ENCODE results near the gene HMGCS1.
A peak's percentile ranks its signal among the peaks of the same experiment; 100 is the strongest.
"Not testable (repeated sequence)": the region's sequence is repeated elsewhere in the genome, so short reads cannot be mapped to it uniquely, and the experiment has no call there.

Gene HMGCS1

GRCh38 chr5:43313035-43313853 is at the start of gene HMGCS1:
HMGCS1 (minus strand) TSS chr5:43313412; CDS start chr5:43298965, 14,447 bp downstream.
- DNase-seq (ENCODE audit: low spot score) (peak; percentile 98), FAIRE-seq (peak; percentile 71)

- DNase-seq (ENCODE audit: low spot score): no peak
Observed at GRCh38 chr5:43358726-43359125, 45.5 kb upstream of the HMGCS1 start.

GRCh38 chr5:43358301-43358700 is 45.1 kb upstream of the HMGCS1 start:
- DNase-seq (ENCODE audit: low spot score): no peak
- no peak for FAIRE-seq

More at GRCh38 chr5:43358726-43359125, 45.5 kb upstream of the HMGCS1 start:
- FAIRE-seq: no peak

GRCh38 chr5:43357878-43358281 is 44.7 kb upstream of the HMGCS1 start:
- DNase-seq (ENCODE audit: low spot score): no peak

GRCh38 chr5:43357067-43357466 is 43.9 kb upstream of the HMGCS1 start:
- FAIRE-seq (no peak), DNase-seq (ENCODE audit: low spot score) (no peak)

More at GRCh38 chr5:43357878-43358281, 44.7 kb upstream of the HMGCS1 start:
- no peak for FAIRE-seq

- no peak for FAIRE-seq
- DNase-seq (ENCODE audit: low spot score): no peak
Observed at GRCh38 chr5:43354774-43355173, 41.6 kb upstream of the HMGCS1 start.

GRCh38 chr5:43353668-43354067 is 40.5 kb upstream of the HMGCS1 start:
- FAIRE-seq (peak; percentile 62), DNase-seq (ENCODE audit: low spot score) (no peak)

- no peak for DNase-seq (ENCODE audit: low spot score)
- no peak for FAIRE-seq
Observed at GRCh38 chr5:43352915-43353314, 39.7 kb upstream of the HMGCS1 start.

GRCh38 chr5:43352131-43352530 is 38.9 kb upstream of the HMGCS1 start:
- no peak for FAIRE-seq
- DNase-seq (ENCODE audit: low spot score): no peak

GRCh38 chr5:43348861-43349363 is 35.7 kb upstream of the HMGCS1 start:
- FAIRE-seq (peak; percentile 52), DNase-seq (ENCODE audit: low spot score) (no peak)

- FAIRE-seq: peak; percentile 13
- no peak for DNase-seq (ENCODE audit: low spot score)
Observed at GRCh38 chr5:43348207-43348606, 35.0 kb upstream of the HMGCS1 start.

GRCh38 chr5:43338862-43339261 is 25.6 kb upstream of the HMGCS1 start:
- FAIRE-seq (no peak), DNase-seq (ENCODE audit: low spot score) (no peak)

GRCh38 chr5:43336159-43336558 is 22.9 kb upstream of the HMGCS1 start:
- DNase-seq (ENCODE audit: low spot score) (peak; percentile 41), FAIRE-seq (peak; percentile 63)

- no peak for FAIRE-seq
- DNase-seq (ENCODE audit: low spot score): no peak
Observed at GRCh38 chr5:43335681-43336080, 22.5 kb upstream of the HMGCS1 start.

- DNase-seq (ENCODE audit: low spot score): peak; percentile 32
- no peak for FAIRE-seq
Observed at GRCh38 chr5:43332401-43332800, 19.2 kb upstream of the HMGCS1 start.

GRCh38 chr5:43325624-43326023 is 12.4 kb upstream of the HMGCS1 start:
- not testable (repeated sequence) for FAIRE-seq

GRCh38 chr5:43323488-43323887 is 10.3 kb upstream of the HMGCS1 start:
- not testable (repeated sequence) for FAIRE-seq; DNase-seq (ENCODE audit: low spot score)

More at GRCh38 chr5:43325624-43326023, 12.4 kb upstream of the HMGCS1 start:
- not testable (repeated sequence) for DNase-seq (ENCODE audit: low spot score)

GRCh38 chr5:43320846-43321245 is 7.6 kb upstream of the HMGCS1 start:
- no peak for FAIRE-seq
- no peak for DNase-seq (ENCODE audit: low spot score)

- FAIRE-seq (no peak), DNase-seq (ENCODE audit: low spot score) (no peak)
Observed at GRCh38 chr5:43316421-43316820, 3.2 kb upstream of the HMGCS1 start.

- DNase-seq (ENCODE audit: low spot score): no peak
- peak; percentile 65 for FAIRE-seq
Observed at GRCh38 chr5:43315682-43316081, 2.5 kb upstream of the HMGCS1 start.

- DNase-seq (ENCODE audit: low spot score) (peak; percentile 31), FAIRE-seq (peak; percentile 77)
Observed at GRCh38 chr5:43315263-43315662, 2.1 kb upstream of the HMGCS1 start.

- FAIRE-seq (no peak), DNase-seq (ENCODE audit: low spot score) (no peak)
Observed at GRCh38 chr5:43314724-43315123, 1.5 kb upstream of the HMGCS1 start.

Data from urothelium cell line (cell line).